Measurements from ENCODE around the gene NPIPB2. TPM values are rescaled to one million over a fixed set of nuclear protein-coding genes. Genes with fewer than 3 reads are reported as not detected.

Gene NPIPB2
- total RNA-seq, 1 donor: 4.7 TPM

GRCh38 chr16:11968577-11968976 is 26.7 kb upstream of the NPIPB2 start:
- Histone ChIP-seq H3K79me2 (ENCODE audit: insufficient read depth, low read length) (no peaks in the 10 kb centered on the region), H3K27ac (ENCODE audit: low read depth, low read length) (no peak overlapping the region), H4K20me1 (ENCODE audit: insufficient read depth, low read length) (no peaks in the 10 kb centered on the region), H3K9me3 (ENCODE audit: low read depth, low read length) (no peaks in the 10 kb centered on the region), H3K27me3 (ENCODE audit: insufficient read depth, low read length) (no peaks in the 10 kb centered on the region), H3K4me1 (ENCODE audit: insufficient read depth, low read length) (no peaks in the 10 kb centered on the region), H3K4me2 (ENCODE audit: insufficient read depth, low read length) (no peak overlapping the region), H2AFZ (ENCODE audit: low read length) (no peak overlapping the region), H3K36me3 (ENCODE audit: insufficient read depth, low read length) (peaks cover 3% of the 10 kb centered on the region), H3K4me3 (ENCODE audit: insufficient read depth, low read length) (no peak overlapping the region)
- DNase-seq (ENCODE audit: insufficient read length, low spot score, missing footprints): no peak
- TF ChIP-seq CTCF (IDR thresholded peaks at IDR 0.05; ENCODE audit: extremely low read depth, low read depth, low read length): no peak

- H3K4me1 ChIP-seq (ENCODE audit: insufficient read depth, low read length): no peaks in the 10 kb centered on the region
- no peaks in the 10 kb centered on the region for H3K27me3 ChIP-seq (ENCODE audit: insufficient read depth, low read length)
- no peaks in the 10 kb centered on the region for H3K36me3 ChIP-seq (ENCODE audit: insufficient read depth, low read length)
- H3K79me2 ChIP-seq (ENCODE audit: insufficient read depth, low read length): no peaks in the 10 kb centered on the region
- no peak overlapping the region for H2AFZ ChIP-seq (ENCODE audit: low read length)
- no peak for TF ChIP-seq CTCF (IDR thresholded peaks at IDR 0.05; ENCODE audit: extremely low read depth, low read depth, low read length)
- no peak overlapping the region for H3K4me3 ChIP-seq (ENCODE audit: insufficient read depth, low read length)
- H3K4me2 ChIP-seq (ENCODE audit: insufficient read depth, low read length): no peak overlapping the region
- no peak overlapping the region for H3K27ac ChIP-seq (ENCODE audit: low read depth, low read length)
- H3K9me3 ChIP-seq (ENCODE audit: low read depth, low read length): no peaks in the 10 kb centered on the region
- DNase-seq (ENCODE audit: insufficient read length, low spot score, missing footprints): no peak
- H4K20me1 ChIP-seq (ENCODE audit: insufficient read depth, low read length): no peaks in the 10 kb centered on the region
Observed at GRCh38 chr16:11967195-11967911, 25.5 kb upstream of the NPIPB2 start.

GRCh38 chr16:11966173-11966572 is 24.3 kb upstream of the NPIPB2 start:
- H4K20me1 ChIP-seq (ENCODE audit: insufficient read depth, low read length): no peaks in the 10 kb centered on the region
- no peaks in the 10 kb centered on the region for H3K4me1 ChIP-seq (ENCODE audit: insufficient read depth, low read length)
- peak; percentile 32 for DNase-seq (ENCODE audit: insufficient read length, low spot score, missing footprints)
- no peak for TF ChIP-seq CTCF (IDR thresholded peaks at IDR 0.05; ENCODE audit: extremely low read depth, low read depth, low read length)
- H3K79me2 ChIP-seq (ENCODE audit: insufficient read depth, low read length): no peaks in the 10 kb centered on the region
- H3K4me3 ChIP-seq (ENCODE audit: insufficient read depth, low read length): no peak overlapping the region
- H3K9me3 ChIP-seq (ENCODE audit: low read depth, low read length): no peaks in the 10 kb centered on the region
- H3K27me3 ChIP-seq (ENCODE audit: insufficient read depth, low read length): no peaks in the 10 kb centered on the region
- H3K4me2 ChIP-seq (ENCODE audit: insufficient read depth, low read length): no peak overlapping the region
- no peak overlapping the region for H3K27ac ChIP-seq (ENCODE audit: low read depth, low read length)
- no peaks in the 10 kb centered on the region for H3K36me3 ChIP-seq (ENCODE audit: insufficient read depth, low read length)
- no peak overlapping the region for H2AFZ ChIP-seq (ENCODE audit: low read length)

- no peak within 1 kb of the TSS for H2AFZ ChIP-seq (ENCODE audit: low read length)
- H3K27ac ChIP-seq (ENCODE audit: low read depth, low read length): no peak within 1 kb of the TSS
- no peaks in the 10 kb centered on the region for H3K9me3 ChIP-seq (ENCODE audit: low read depth, low read length)
- no peak within 1 kb of the TSS for H3K4me3 ChIP-seq (ENCODE audit: insufficient read depth, low read length)
- no peaks in the 10 kb centered on the region for H3K79me2 ChIP-seq (ENCODE audit: insufficient read depth, low read length)
- no peaks in the 10 kb centered on the region for H3K4me1 ChIP-seq (ENCODE audit: insufficient read depth, low read length)
- peak within 1 kb of the TSS; percentile 0 for H3K4me2 ChIP-seq (ENCODE audit: insufficient read depth, low read length)
- no peaks in the 10 kb centered on the region for H3K27me3 ChIP-seq (ENCODE audit: insufficient read depth, low read length)
- no peak for TF ChIP-seq CTCF (IDR thresholded peaks at IDR 0.05; ENCODE audit: extremely low read depth, low read depth, low read length)
- DNase-seq (ENCODE audit: insufficient read length, low spot score, missing footprints): no peak
- no peaks in the 10 kb centered on the region for H3K36me3 ChIP-seq (ENCODE audit: insufficient read depth, low read length)
- no peaks in the 10 kb centered on the region for H4K20me1 ChIP-seq (ENCODE audit: insufficient read depth, low read length)
Observed at GRCh38 chr16:11964761-11965551, 23.1 kb upstream of the NPIPB2 start, which contains the start of gene TNFRSF17. TSS of gene TNFRSF17 (plus strand) at chr16:11965210. CDS start at chr16:11965325, 115 bp downstream.

Data from osteoblast (primary cell).